ENCODE measurements around the gene TMED3.

Gene TMED3

GRCh38 chr15:79310985-79311900 lies at the start of gene TMED3:
TMED3 (plus strand) TSS chr15:79311112; CDS start chr15:79311250, 138 bp downstream.
- peak; percentile 82 for DNase-seq (ENCODE audit: low read depth)
- H3K4me3 ChIP-seq (ENCODE audit: low read length): peak within 1 kb of the TSS; percentile 97
- TF ChIP-seq CTCF (conservative IDR thresholded peaks at IDR 0.05; ENCODE audit: low read length): peak; percentile 24

DNA sequence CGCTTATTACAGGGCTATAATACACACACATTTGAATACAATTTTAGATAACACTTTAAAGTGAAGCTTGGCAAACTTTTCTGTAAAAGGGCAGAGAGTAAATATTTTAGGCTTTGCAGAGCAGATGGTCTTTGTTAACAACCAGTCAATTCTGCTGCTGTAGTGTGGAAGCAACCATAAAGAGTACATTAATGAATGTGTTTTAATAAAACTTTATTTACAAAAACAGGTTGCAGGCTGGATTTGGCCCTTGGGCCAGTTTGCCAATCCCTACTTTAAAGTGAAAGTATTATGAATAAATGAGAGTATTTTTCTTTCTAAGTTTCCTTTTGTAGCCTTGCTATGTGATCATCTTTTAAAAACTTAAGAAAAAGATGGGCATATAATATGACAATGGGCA lies 49.1 kb upstream of the TMED3 start:
- TF ChIP-seq CTCF (conservative IDR thresholded peaks at IDR 0.05; ENCODE audit: low read length): no peak
- H3K4me3 ChIP-seq (ENCODE audit: low read length): no peak overlapping the region
- DNase-seq (ENCODE audit: low read depth): no peak

DNA sequence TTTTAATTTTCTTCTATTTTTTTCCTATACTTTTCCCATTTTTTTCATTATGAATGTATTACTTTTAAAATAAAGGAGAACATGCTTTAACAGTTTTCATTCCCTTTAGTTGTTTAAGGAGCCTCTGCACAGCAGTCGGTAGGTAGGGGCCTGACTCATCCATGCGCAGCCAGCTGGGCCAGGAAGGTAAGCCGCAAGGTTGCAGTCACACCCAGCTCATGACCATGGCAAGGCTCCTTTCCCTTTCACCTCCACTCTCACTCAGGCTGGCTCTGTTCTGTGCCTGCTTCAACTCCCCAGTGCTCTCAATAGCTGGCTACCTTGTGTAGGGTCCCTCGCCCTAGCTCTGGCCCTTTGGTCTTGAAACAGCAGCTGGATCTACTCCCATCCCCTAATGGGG lies 45.7 kb upstream of the TMED3 start:
- no peak overlapping the region for H3K4me3 ChIP-seq (ENCODE audit: low read length)
- no peak for TF ChIP-seq CTCF (conservative IDR thresholded peaks at IDR 0.05; ENCODE audit: low read length)
- DNase-seq (ENCODE audit: low read depth): no peak

- no peak overlapping the region for H3K4me3 ChIP-seq (ENCODE audit: low read length)
- no peak for TF ChIP-seq CTCF (conservative IDR thresholded peaks at IDR 0.05; ENCODE audit: low read length)
- DNase-seq (ENCODE audit: low read depth): no peak
Measured at GRCh38 chr15:79265987-79266579, 44.8 kb upstream of the TMED3 start.

DNA sequence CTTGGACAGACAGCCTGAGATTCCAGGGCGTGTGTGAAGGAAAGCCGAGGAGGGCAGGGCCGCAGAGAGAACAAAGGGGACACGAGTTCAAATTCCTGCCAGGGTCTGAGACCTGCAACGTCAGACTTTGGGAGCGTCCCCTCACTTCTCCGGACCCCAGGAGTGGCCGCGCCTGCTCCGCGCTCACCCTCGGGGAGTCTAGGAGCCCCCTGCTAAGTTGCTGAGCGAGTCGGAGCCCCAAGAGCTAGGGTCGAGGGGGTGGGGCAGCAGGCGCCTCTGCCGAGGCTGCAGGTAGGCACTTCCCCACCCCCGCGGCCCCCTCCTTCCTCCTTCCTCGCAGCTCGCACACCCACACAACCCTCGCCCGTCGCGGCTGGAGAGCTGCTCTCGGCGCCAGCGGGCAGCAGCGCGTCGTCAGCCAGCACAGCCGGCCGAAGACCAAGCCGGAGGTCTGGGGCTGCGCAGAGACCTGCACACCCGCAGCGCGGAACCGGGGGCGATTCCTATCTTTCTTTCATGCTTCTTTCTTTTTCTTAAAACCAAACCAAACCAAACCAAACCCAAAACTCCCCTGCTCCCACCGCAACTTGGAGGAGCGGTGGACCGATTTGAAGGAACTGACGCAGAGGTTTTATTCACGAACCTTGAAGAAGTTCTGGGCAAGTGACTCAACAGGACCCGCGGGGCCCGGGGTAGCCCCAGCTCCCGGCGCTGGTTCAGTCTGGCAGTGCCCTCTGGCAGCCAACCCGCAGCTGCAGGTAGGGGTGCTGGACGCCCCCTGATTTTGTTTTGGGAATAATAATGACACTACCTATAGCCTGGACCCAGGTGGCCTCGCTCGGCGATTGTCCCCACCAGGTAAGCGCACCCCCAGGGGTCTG lies 28.3 kb upstream of the TMED3 start, which contains the start of gene ANKRD34C:
ANKRD34C (plus strand) TSS at position 352 of the 881 bp plus-strand sequence. CDS start 10,563 bp downstream, outside the sequence.
- no peak for TF ChIP-seq CTCF (conservative IDR thresholded peaks at IDR 0.05; ENCODE audit: low read length)
- no peak for DNase-seq (ENCODE audit: low read depth)
- H3K4me3 ChIP-seq (ENCODE audit: low read length): no peak within 1 kb of the TSS

- peak; percentile 17 for DNase-seq (ENCODE audit: low read depth)
- H3K4me3 ChIP-seq (ENCODE audit: low read length): no peak overlapping the region
- no peak for TF ChIP-seq CTCF (conservative IDR thresholded peaks at IDR 0.05; ENCODE audit: low read length)
Measured at GRCh38 chr15:79283252-79284048, 27.5 kb upstream of the TMED3 start.
